ENCODE data around the gene ANKRD53.

The ANKRD53 gene

GRCh38 chr2:70938586-70938950 is 39.9 kb upstream of the ANKRD53 start:
- Histone ChIP-seq H3K27me3 (ENCODE audit: control insufficient read depth, insufficient read depth, low read length) (peaks cover 75% of the 10 kb centered on the region), H3K4me1 (ENCODE audit: control insufficient read depth, insufficient read depth, low read length) (peaks cover 27% of the 10 kb centered on the region), H3K9ac (ENCODE audit: low read depth, low read length) (no peak overlapping the region), H3K36me3 (ENCODE audit: control insufficient read depth, insufficient read depth, low read length) (no peaks in the 10 kb centered on the region), H3K9me3 (ENCODE audit: control insufficient read depth, insufficient read depth, low read length) (no peaks in the 10 kb centered on the region), H3K4me3 (ENCODE audit: low read depth, low read length) (peak overlapping the region; percentile 53)

- no peaks in the 10 kb centered on the region for H3K36me3 ChIP-seq (ENCODE audit: control insufficient read depth, insufficient read depth, low read length)
- H3K4me3 ChIP-seq (ENCODE audit: low read depth, low read length): peak overlapping the region; percentile 53
- peaks cover 27% of the 10 kb centered on the region for H3K4me1 ChIP-seq (ENCODE audit: control insufficient read depth, insufficient read depth, low read length)
- H3K9me3 ChIP-seq (ENCODE audit: control insufficient read depth, insufficient read depth, low read length): no peaks in the 10 kb centered on the region
- H3K27me3 ChIP-seq (ENCODE audit: control insufficient read depth, insufficient read depth, low read length): peaks cover 78% of the 10 kb centered on the region
- no peak overlapping the region for H3K9ac ChIP-seq (ENCODE audit: low read depth, low read length)
These were observed 39.2 kb upstream of the ANKRD53 start for GRCh38 chr2:70939001-70939838.

- no peaks in the 10 kb centered on the region for H3K9me3 ChIP-seq (ENCODE audit: control insufficient read depth, insufficient read depth, low read length)
- H3K27me3 ChIP-seq (ENCODE audit: control insufficient read depth, insufficient read depth, low read length): peaks cover 77% of the 10 kb centered on the region
- no peaks in the 10 kb centered on the region for H3K36me3 ChIP-seq (ENCODE audit: control insufficient read depth, insufficient read depth, low read length)
- H3K4me1 ChIP-seq (ENCODE audit: control insufficient read depth, insufficient read depth, low read length): peaks cover 27% of the 10 kb centered on the region
- H3K4me3 ChIP-seq (ENCODE audit: low read depth, low read length): peak overlapping the region; percentile 53
- H3K9ac ChIP-seq (ENCODE audit: low read depth, low read length): no peak overlapping the region
These were observed 38.4 kb upstream of the ANKRD53 start for GRCh38 chr2:70939839-70940580.

GRCh38 chr2:70941186-70941585 is 37.2 kb upstream of the ANKRD53 start:
- Histone ChIP-seq H3K27me3 (ENCODE audit: control insufficient read depth, insufficient read depth, low read length) (peaks cover 83% of the 10 kb centered on the region), H3K9ac (ENCODE audit: low read depth, low read length) (no peak overlapping the region), H3K4me3 (ENCODE audit: low read depth, low read length) (no peak overlapping the region)

DNA sequence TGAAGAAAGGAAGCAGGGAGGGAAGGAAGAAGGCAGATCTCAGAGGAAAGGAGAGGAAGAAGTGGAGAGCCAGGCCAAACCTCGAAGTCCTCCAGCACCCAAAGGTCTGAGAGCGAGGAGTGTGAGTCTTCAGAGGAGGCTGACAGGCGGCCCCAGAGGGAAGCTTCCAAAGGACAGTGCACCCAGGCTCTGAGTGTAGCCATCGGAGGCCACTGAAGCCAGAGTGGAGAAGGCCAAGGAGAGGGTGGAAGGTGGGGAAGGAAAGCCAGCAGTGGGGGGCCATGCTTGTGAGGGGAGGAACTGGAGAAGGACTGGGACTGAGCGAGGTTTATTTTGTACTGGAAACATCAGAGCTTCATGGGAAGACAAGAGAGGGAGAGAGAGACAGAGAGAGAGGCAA is 36.7 kb upstream of the ANKRD53 start:
- H3K9me3 ChIP-seq (ENCODE audit: control insufficient read depth, insufficient read depth, low read length): no peaks in the 10 kb centered on the region
- H3K27me3 ChIP-seq (ENCODE audit: control insufficient read depth, insufficient read depth, low read length): peaks cover 83% of the 10 kb centered on the region
- H3K4me3 ChIP-seq (ENCODE audit: low read depth, low read length): no peak overlapping the region
- H3K36me3 ChIP-seq (ENCODE audit: control insufficient read depth, insufficient read depth, low read length): no peaks in the 10 kb centered on the region
- peaks cover 23% of the 10 kb centered on the region for H3K4me1 ChIP-seq (ENCODE audit: control insufficient read depth, insufficient read depth, low read length)
- H3K9ac ChIP-seq (ENCODE audit: low read depth, low read length): no peak overlapping the region

More at GRCh38 chr2:70941186-70941585, 37.2 kb upstream of the ANKRD53 start:
- Histone ChIP-seq H3K9me3 (ENCODE audit: control insufficient read depth, insufficient read depth, low read length) (no peaks in the 10 kb centered on the region), H3K36me3 (ENCODE audit: control insufficient read depth, insufficient read depth, low read length) (no peaks in the 10 kb centered on the region), H3K4me1 (ENCODE audit: control insufficient read depth, insufficient read depth, low read length) (peaks cover 23% of the 10 kb centered on the region)

- no peaks in the 10 kb centered on the region for H3K36me3 ChIP-seq (ENCODE audit: control insufficient read depth, insufficient read depth, low read length)
- H3K9me3 ChIP-seq (ENCODE audit: control insufficient read depth, insufficient read depth, low read length): no peaks in the 10 kb centered on the region
- peaks cover 20% of the 10 kb centered on the region for H3K4me1 ChIP-seq (ENCODE audit: control insufficient read depth, insufficient read depth, low read length)
- H3K4me3 ChIP-seq (ENCODE audit: low read depth, low read length): no peak overlapping the region
- peaks cover 89% of the 10 kb centered on the region for H3K27me3 ChIP-seq (ENCODE audit: control insufficient read depth, insufficient read depth, low read length)
- no peak overlapping the region for H3K9ac ChIP-seq (ENCODE audit: low read depth, low read length)
These were observed 35.8 kb upstream of the ANKRD53 start for GRCh38 chr2:70942396-70943204.

GRCh38 chr2:70943205-70943871 is 35.1 kb upstream of the ANKRD53 start:
- H3K9me3 ChIP-seq (ENCODE audit: control insufficient read depth, insufficient read depth, low read length): no peaks in the 10 kb centered on the region
- no peak overlapping the region for H3K9ac ChIP-seq (ENCODE audit: low read depth, low read length)
- peaks cover 91% of the 10 kb centered on the region for H3K27me3 ChIP-seq (ENCODE audit: control insufficient read depth, insufficient read depth, low read length)
- no peaks in the 10 kb centered on the region for H3K36me3 ChIP-seq (ENCODE audit: control insufficient read depth, insufficient read depth, low read length)
- H3K4me3 ChIP-seq (ENCODE audit: low read depth, low read length): no peak overlapping the region
- H3K4me1 ChIP-seq (ENCODE audit: control insufficient read depth, insufficient read depth, low read length): peaks cover 18% of the 10 kb centered on the region

DNA sequence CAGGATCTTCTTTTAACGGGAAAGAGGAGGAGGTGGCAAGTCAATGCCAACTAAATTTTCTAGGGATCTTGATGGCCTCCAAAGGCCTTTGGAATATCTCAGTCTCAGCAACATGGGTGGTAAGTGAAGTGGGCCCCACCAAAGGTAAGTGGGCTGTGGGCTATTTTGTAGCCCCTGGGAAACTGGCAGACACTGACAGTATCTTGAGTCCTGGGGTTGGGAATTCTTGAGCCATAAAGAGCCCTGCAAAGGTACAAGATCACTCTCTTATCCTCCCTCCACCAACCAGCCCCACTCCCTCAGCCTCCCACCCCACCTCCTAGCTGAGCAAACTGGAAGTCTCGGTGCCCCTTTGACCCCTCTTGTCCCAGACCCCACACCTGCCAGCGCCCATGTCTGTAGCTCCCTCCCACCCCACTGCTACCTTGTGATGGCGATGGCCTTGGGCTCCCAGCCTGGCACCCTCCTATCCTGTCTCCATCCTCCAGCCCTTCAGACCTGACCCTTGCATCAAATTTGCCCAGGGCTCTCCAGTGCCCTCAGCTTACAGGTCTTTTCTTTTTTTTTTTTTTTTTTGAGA is 34.2 kb upstream of the ANKRD53 start:
- peaks cover 93% of the 10 kb centered on the region for H3K27me3 ChIP-seq (ENCODE audit: control insufficient read depth, insufficient read depth, low read length)
- no peaks in the 10 kb centered on the region for H3K9me3 ChIP-seq (ENCODE audit: control insufficient read depth, insufficient read depth, low read length)
- no peaks in the 10 kb centered on the region for H3K36me3 ChIP-seq (ENCODE audit: control insufficient read depth, insufficient read depth, low read length)

GRCh38 chr2:70946832-70947442 is 31.5 kb upstream of the ANKRD53 start:
- Histone ChIP-seq H3K36me3 (ENCODE audit: control insufficient read depth, insufficient read depth, low read length) (no peaks in the 10 kb centered on the region), H3K4me1 (ENCODE audit: control insufficient read depth, insufficient read depth, low read length) (peaks cover 6% of the 10 kb centered on the region), H3K9ac (ENCODE audit: low read depth, low read length) (no peak overlapping the region), H3K27me3 (ENCODE audit: control insufficient read depth, insufficient read depth, low read length) (peaks cover 71% of the 10 kb centered on the region), H3K4me3 (ENCODE audit: low read depth, low read length) (peak overlapping the region; percentile 1), H3K9me3 (ENCODE audit: control insufficient read depth, insufficient read depth, low read length) (no peaks in the 10 kb centered on the region)

More for the DNA sequence above, 34.2 kb upstream of the ANKRD53 start:
- H3K4me1 ChIP-seq (ENCODE audit: control insufficient read depth, insufficient read depth, low read length): peaks cover 14% of the 10 kb centered on the region
- H3K4me3 ChIP-seq (ENCODE audit: low read depth, low read length): no peak overlapping the region
- no peak overlapping the region for H3K9ac ChIP-seq (ENCODE audit: low read depth, low read length)

- H3K4me3 ChIP-seq (ENCODE audit: low read depth, low read length): peak overlapping the region; percentile 42
- no peaks in the 10 kb centered on the region for H3K9me3 ChIP-seq (ENCODE audit: control insufficient read depth, insufficient read depth, low read length)
- H3K4me1 ChIP-seq (ENCODE audit: control insufficient read depth, insufficient read depth, low read length): peaks cover 6% of the 10 kb centered on the region
- H3K27me3 ChIP-seq (ENCODE audit: control insufficient read depth, insufficient read depth, low read length): peaks cover 65% of the 10 kb centered on the region
- H3K9ac ChIP-seq (ENCODE audit: low read depth, low read length): no peak overlapping the region
- H3K36me3 ChIP-seq (ENCODE audit: control insufficient read depth, insufficient read depth, low read length): no peaks in the 10 kb centered on the region
These were observed 30.8 kb upstream of the ANKRD53 start for GRCh38 chr2:70947556-70948184.

Measured in iPS-15b (cell line).